ENCODE data around the gene CALN1.
"Not testable (repeated sequence)": the region's sequence is repeated elsewhere in the genome, so short reads cannot be mapped to it uniquely, and the experiment has no call there.

The CALN1 gene

GRCh38 chr7:71777278-71777677, 634.9 kb downstream of the CALN1 start:
- DNase-seq: no peak

- DNase-seq: no peak
Measured at GRCh38 chr7:71776726-71777125, 635.4 kb downstream of the CALN1 start.

GRCh38 chr7:71775648-71776047, 636.5 kb downstream of the CALN1 start:
- DNase-seq: no peak

- no peak for DNase-seq
Measured at GRCh38 chr7:71772779-71773178, 639.4 kb downstream of the CALN1 start.

- no peak for DNase-seq
Measured at GRCh38 chr7:71770269-71770907, 641.8 kb downstream of the CALN1 start.

GRCh38 chr7:71769326-71769725, 642.8 kb downstream of the CALN1 start:
- no peak for DNase-seq

GRCh38 chr7:71768450-71768849, 643.7 kb downstream of the CALN1 start:
- no peak for DNase-seq

GRCh38 chr7:71766016-71766415, 646.1 kb downstream of the CALN1 start:
- no peak for DNase-seq

GRCh38 chr7:71761336-71761735, 650.8 kb downstream of the CALN1 start:
- no peak for DNase-seq

GRCh38 chr7:71754828-71755227, 657.3 kb downstream of the CALN1 start:
- DNase-seq: no peak

GRCh38 chr7:71753956-71754664, 658.0 kb downstream of the CALN1 start:
- DNase-seq: no peak

GRCh38 chr7:71753236-71753635, 658.9 kb downstream of the CALN1 start:
- no peak for DNase-seq

GRCh38 chr7:71752171-71752935, 659.8 kb downstream of the CALN1 start:
- DNase-seq: peak; percentile 61

- no peak for DNase-seq
Measured at GRCh38 chr7:71750290-71750689, 661.8 kb downstream of the CALN1 start.

- no peak for DNase-seq
Measured at GRCh38 chr7:71746006-71746405, 666.1 kb downstream of the CALN1 start.

GRCh38 chr7:71740174-71740560, 672.0 kb downstream of the CALN1 start:
- DNase-seq: no peak

GRCh38 chr7:71739520-71740173, 672.5 kb downstream of the CALN1 start:
- DNase-seq: no peak

GRCh38 chr7:71737931-71738540, 674.1 kb downstream of the CALN1 start:
- DNase-seq: not testable (repeated sequence)

- peak; percentile 60 for DNase-seq
Measured at GRCh38 chr7:71735961-71736556, 676.1 kb downstream of the CALN1 start.

- peak; percentile 79 for DNase-seq
Measured at GRCh38 chr7:71733107-71733870, 678.8 kb downstream of the CALN1 start.

- DNase-seq: no peak
Measured at GRCh38 chr7:71731740-71732139, 680.4 kb downstream of the CALN1 start.

Measured in stimulated activated CD4-positive, alpha-beta T cell treated with anti-CD3 and anti-CD28 coated beads, Interleukin-15, amount 100 ng/mL, for 24 hours (primary cell).